K562 (cell line): Measurements from ENCODE around the gene ZSCAN2. TPM values are rescaled to one million over a fixed set of nuclear protein-coding genes. Genes with fewer than 3 reads are reported as not detected.

ENCODE experiments used
- ATAC-seq: fragments of 200-7000 bp; cut with Tn5 transposase; 3 replicates; pipeline ENCODE4 v1.9.1; 2020; ENCODE audit warnings: moderate library complexity
- BruUV-seq: library from RNA; stranded (reverse); fragments of 400-500 nt; replicated peaks from 2 replicates; lab custom pipeline; 2021; lab: Mats Ljungman, UMichigan
- CTCF ChIA-PET: fragments of 300-600 bp; formaldehyde crosslinking; extraction: SDS; loops from one replicate; lab custom pipeline; 2021; ENCODE audit warnings: low intra/inter-chr PET ratio; lab: Yijun Ruan, JAX
- POLR2A ChIA-PET: fragments of 300-600, 350-650 bp; sonication (Branson Sonifier 250); formaldehyde crosslinking; extraction: SDS; loops from one replicate; lab custom pipeline; 2021; ENCODE audit warnings: antibody characterized with exemption, inconsistent platforms; lab: Yijun Ruan, JAX
- DNase-seq, 4 experiments: peaks; one replicate each; pipeline versions ENCODE4 v3.0.0 to v3.0.0-alpha.2; 2011 to 2018; ENCODE audit warnings: low spot score in 3 of 4, mixed read lengths in 3 of 4; ENCODE audit errors: extremely low read depth in 1 of 4
- FAIRE-seq: peaks from 2 replicates; lab custom pipeline; 2011; peaks lifted over from hg19 to GRCh38; lab: Jason Lieb, UNC
- H2AFZ ChIP-seq: 2 replicates; pipeline ENCODE4 v1.6.0; 2011; ENCODE audit warnings: low read depth, low read length, control low read depth, inconsistent platforms
- H3K27ac ChIP-seq: fragments of 200-600 bp; 3 replicates; pipeline ENCODE4 v1.8.0; 2011; ENCODE audit warnings: low read depth, mild to moderate bottlenecking, control low read depth, inconsistent platforms, low read length, moderate library complexity, mixed read lengths; ENCODE audit errors: extremely low read depth
- H3K27me3 ChIP-seq, 2 experiments: fragments of 300-600 bp in 1 of 2; 2 replicates in 1 of 2; 3 replicates in 1 of 2; pipeline versions ENCODE4 v1.6.0 to v1.8.0; 2011; ENCODE audit warnings: inconsistent platforms in 2 of 2, low read length in 2 of 2, mild to moderate bottlenecking in 1 of 2, mixed read lengths in 1 of 2, moderate library complexity in 1 of 2; ENCODE audit not compliant: control insufficient read depth in 2 of 2, insufficient read depth in 2 of 2
- H3K36me3 ChIP-seq: fragments of 300-600 bp; 3 replicates; pipeline ENCODE4 v1.8.0; 2011; ENCODE audit warnings: mild to moderate bottlenecking, low read length, inconsistent platforms; ENCODE audit not compliant: control insufficient read depth, insufficient read depth
- H3K4me1 ChIP-seq, 2 experiments: fragments of 200-600 bp in 1 of 2; replicated peaks in 1 of 2; 2 replicates in 1 of 2; 3 replicates in 1 of 2; pipeline versions ENCODE4 v1.5.1 to v1.8.0; 2011; ENCODE audit warnings: inconsistent platforms in 2 of 2, low read length in 2 of 2, mild to moderate bottlenecking in 1 of 2, mixed read lengths in 1 of 2, moderate library complexity in 1 of 2; ENCODE audit not compliant: control insufficient read depth in 2 of 2, insufficient read depth in 2 of 2
- H3K4me2 ChIP-seq: 2 replicates; pipeline ENCODE4 v1.6.1; 2011; ENCODE audit warnings: low read length, control low read depth, inconsistent platforms, mixed read lengths; ENCODE audit not compliant: insufficient read depth
- H3K4me3 ChIP-seq: fragments of 200-600 bp; sonication (generic), shearing (Covaris generic); 2 replicates; pipeline ENCODE4 v1.5.1; 2016; ENCODE audit warnings: control low read depth, inconsistent platforms
- H3K79me2 ChIP-seq: fragments of 200-600 bp; 3 replicates; pipeline ENCODE4 v1.8.0; 2011; ENCODE audit warnings: low read length, inconsistent platforms; ENCODE audit not compliant: control insufficient read depth, insufficient read depth
- H3K9ac ChIP-seq, 2 experiments: 2 replicates each; pipeline versions ENCODE4 v1.6.0 to v1.6.1; 2011; ENCODE audit warnings: low read depth in 2 of 2, low read length in 2 of 2, control low read depth in 1 of 2, inconsistent platforms in 1 of 2, mild to moderate bottlenecking in 1 of 2, mixed read lengths in 1 of 2; ENCODE audit not compliant: insufficient read depth in 1 of 2
- H3K9me1 ChIP-seq: one replicate; pipeline ENCODE4 v1.6.0; 2011; ENCODE audit warnings: inconsistent platforms, mild to moderate bottlenecking, low read length, moderate library complexity; ENCODE audit not compliant: control insufficient read depth, insufficient read depth
- H3K9me3 ChIP-seq: replicated peaks from 2 replicates; pipeline ENCODE4 v1.5.1; 2011; ENCODE audit warnings: low read depth, low read length, inconsistent platforms; ENCODE audit not compliant: control insufficient read depth, insufficient read depth
- H4K20me1 ChIP-seq: replicated peaks from 2 replicates; pipeline ENCODE4 v1.6.1; 2011; ENCODE audit warnings: low read length, inconsistent platforms, mixed read lengths; ENCODE audit not compliant: control insufficient read depth, insufficient read depth
- CCAR2 ChIP-seq: fragments of 200-400 bp; formaldehyde crosslinking; IDR thresholded peaks from 2 replicates; pipeline ENCODE4 v1.6.1; 2017; ENCODE audit warnings: mild to moderate bottlenecking, low read depth, low read length
- CXXC5 ChIP-seq: fragments of 250-450 bp; sonication (Bioruptor Pico); IDR thresholded peaks from 2 replicates; pipeline ENCODE4 v1.8.0; 2022; ENCODE audit warnings: inconsistent platforms, mild to moderate bottlenecking, moderate library complexity
- E4F1 ChIP-seq: fragments of 250-450 bp; sonication (Bioruptor Pico); IDR thresholded peaks from 2 replicates; pipeline ENCODE4 v1.5.0; 2021; ENCODE audit warnings: mild to moderate bottlenecking, borderline replicate concordance
- GTF2B ChIP-seq: IDR thresholded peaks from 2 replicates; pipeline ENCODE4 v1.6.1; 2011; ENCODE audit not compliant: insufficient read length; ENCODE audit errors: extremely low read depth
- NELFE ChIP-seq: IDR thresholded peaks from 2 replicates; pipeline ENCODE4 v1.6.1; 2011; ENCODE audit warnings: mild to moderate bottlenecking; ENCODE audit not compliant: insufficient read depth, insufficient read length
- whole genome bisulfite sequencing: fragments of 100-300 bp; shearing (Covaris generic); methylation state at CpG from one replicate; pipeline ENCODE4 v1.1.6; 2016; ENCODE audit warnings: low coverage, mixed read lengths; ENCODE audit not compliant: insufficient coverage; ENCODE audit errors: missing lambda C conversion rate; 5-methylcytosine and 5-hydroxymethylcytosine counted together
- in situ Hi-C: fragments of 300-500 bp; cut with MboI; formaldehyde crosslinking; loops from 4 replicates; pipeline ENCODE4 v1.15.0; 2018; ENCODE audit warnings: inconsistent platforms, mixed read lengths
- intact Hi-C: fragments of 100-400 bp; cut with micrococcal nuclease; formaldehyde crosslinking; loops from 2 replicates; pipeline ENCODE4 v1.14.2; 2022
- polyA plus RNA-seq, 8 experiments: library from polyadenylated mRNA; depleted of rRNA in 4 of 8; stranded (reverse) in 5 of 8; unstranded in 3 of 8; fragments of >200 nt; fragmentation: Nextera tagmentation in 2 of 8; fragmentation: Illumina TruSeq in 1 of 8; extraction: Ambion mirVana in 2 of 8; extraction: Trizol in 1 of 8; gene quantifications; 2 replicates each; pipeline versions ENCODE4 v1.2.1 to v1.2.3, GENCODE V29; 2011 to 2014; ENCODE audit warnings: inconsistent platforms in 1 of 8, missing spikeins in 1 of 8
- total RNA-seq, 7 experiments: library from RNA; depleted of rRNA in 6 of 7; stranded (reverse); fragments of >200 nt in 6 of 7; fragmentation: Illumina TruSeq in 2 of 7; extraction: Trizol in 2 of 7; gene quantifications; 2 replicates each; pipeline versions ENCODE4 v1.2.1 to v1.2.3, GENCODE V29; 2011 to 2021; ENCODE audit warnings: low replicate concordance in 1 of 7
- TF ChIP-seq, protein P1 (sequence below): sonication (generic); formaldehyde crosslinking; IDR thresholded peaks from 2 replicates; pipeline ENCODE4 v1.8.1; 2023; ENCODE audit warnings: mild to moderate bottlenecking, missing genetic modification reagents
- TF ChIP-seq, protein P2 (sequence below), 3 experiments: IDR thresholded peaks in 2 of 3; conservative IDR thresholded peaks in 1 of 3; 2 replicates each; pipeline ENCODE4 v1.5.1; 2011 to 2012; ENCODE audit warnings: low read length in 3 of 3, mild to moderate bottlenecking in 3 of 3, control low read depth in 2 of 3, improper control_type of control experiment in 1 of 3, inconsistent platforms in 1 of 3, low read depth in 1 of 3, mixed read lengths in 1 of 3, moderate library complexity in 1 of 3; ENCODE audit not compliant: insufficient read depth in 2 of 3

ZSCAN2 gene
- total and polyA plus RNA-seq, 9 of the 15 experiments (the other 6 are each of a cell fraction or from before 2014, with no cell fraction given): 1.7 to 14.2 (median 6.6) TPM

- TF ChIP-seq E4F1 (CRISPR knock-in tag) (no peak), CXXC5 (CRISPR knock-in tag) (no peak), CCAR2 (no peak)
- TF ChIP-seq, protein P1, sequence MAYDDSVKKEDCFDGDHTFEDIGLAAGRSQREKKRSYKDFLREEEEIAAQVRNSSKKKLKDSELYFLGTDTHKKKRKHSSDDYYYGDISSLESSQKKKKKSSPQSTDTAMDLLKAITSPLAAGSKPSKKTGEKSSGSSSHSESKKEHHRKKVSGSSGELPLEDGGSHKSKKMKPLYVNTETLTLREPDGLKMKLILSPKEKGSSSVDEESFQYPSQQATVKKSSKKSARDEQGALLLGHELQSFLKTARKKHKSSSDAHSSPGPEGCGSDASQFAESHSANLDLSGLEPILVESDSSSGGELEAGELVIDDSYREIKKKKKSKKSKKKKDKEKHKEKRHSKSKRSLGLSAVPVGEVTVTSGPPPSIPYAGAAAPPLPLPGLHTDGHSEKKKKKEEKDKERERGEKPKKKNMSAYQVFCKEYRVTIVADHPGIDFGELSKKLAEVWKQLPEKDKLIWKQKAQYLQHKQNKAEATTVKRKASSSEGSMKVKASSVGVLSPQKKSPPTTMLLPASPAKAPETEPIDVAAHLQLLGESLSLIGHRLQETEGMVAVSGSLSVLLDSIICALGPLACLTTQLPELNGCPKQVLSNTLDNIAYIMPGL (CRISPR knock-in tag): no peak
Measured at GRCh38 chr15:84611631-84612030, 10.8 kb downstream of the ZSCAN2 start (continued).

DNA sequence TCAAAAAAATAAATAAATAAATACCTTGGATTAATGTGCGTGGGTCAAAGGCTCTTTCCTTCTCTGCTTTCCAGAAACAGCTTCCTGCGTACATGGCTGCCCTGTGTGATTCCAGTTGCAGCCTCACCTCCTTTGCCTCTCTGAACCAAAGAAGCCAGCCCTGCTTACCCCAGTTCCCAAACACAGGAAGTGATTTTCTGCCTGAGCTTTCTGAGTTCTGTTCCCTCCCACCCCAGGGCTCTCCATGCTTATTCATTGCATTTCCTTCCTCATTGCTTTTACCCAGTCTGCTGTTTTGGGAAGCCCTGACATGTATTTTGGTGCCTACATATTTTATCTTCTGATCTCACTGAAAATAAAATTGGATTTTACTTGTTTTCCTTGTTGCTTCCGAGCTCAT, 15.4 kb downstream of the ZSCAN2 start:
- ATAC-seq (peak; percentile 42), DNase-seq (no peak), FAIRE-seq (no peak)
- in situ Hi-C loops: no loop called here
- intact Hi-C loops: no loop called here
- Histone ChIP-seq H3K4me1 (peaks cover 13 to 19% of the 10 kb centered on the region in 2 experiments; a peak in 4 of 5 replicates), H3K9me1 (no peaks in the 10 kb centered on the region), H3K9me3 (peaks cover 13% of the 10 kb centered on the region), H3K4me2 (no peak overlapping the region), H3K36me3 (peaks cover 7% of the 10 kb centered on the region; the same call in 2 of the 3 replicates), H4K20me1 (no peaks in the 10 kb centered on the region), H3K79me2 (no peaks in the 10 kb centered on the region), H3K27ac (no peak overlapping the region; the same call in 2 of the 3 replicates), H3K9ac (no peak overlapping the region), H3K27me3 (no peaks in the 10 kb centered on the region), H3K4me3 (no peak overlapping the region), H2AFZ (peak overlapping the region; percentile 19; the same call in 1 of the 2 replicates)
- ChIA-PET CTCF (no interaction called here), POLR2A (interaction anchor here (0.6 to 2.1 kb wide), 4 partner anchors 9 to 16 kb away, joined by 3 to 7 read pairs (median 5); no protein-coding TSS in a partner anchor)
- 84% methylated on average over 3 of the region's 3 CpGs for WGBS
- BruUV-seq: no TSS peak
- TF ChIP-seq GTF2B (no peak), NELFE (no peak)
- TF ChIP-seq, protein P2, sequence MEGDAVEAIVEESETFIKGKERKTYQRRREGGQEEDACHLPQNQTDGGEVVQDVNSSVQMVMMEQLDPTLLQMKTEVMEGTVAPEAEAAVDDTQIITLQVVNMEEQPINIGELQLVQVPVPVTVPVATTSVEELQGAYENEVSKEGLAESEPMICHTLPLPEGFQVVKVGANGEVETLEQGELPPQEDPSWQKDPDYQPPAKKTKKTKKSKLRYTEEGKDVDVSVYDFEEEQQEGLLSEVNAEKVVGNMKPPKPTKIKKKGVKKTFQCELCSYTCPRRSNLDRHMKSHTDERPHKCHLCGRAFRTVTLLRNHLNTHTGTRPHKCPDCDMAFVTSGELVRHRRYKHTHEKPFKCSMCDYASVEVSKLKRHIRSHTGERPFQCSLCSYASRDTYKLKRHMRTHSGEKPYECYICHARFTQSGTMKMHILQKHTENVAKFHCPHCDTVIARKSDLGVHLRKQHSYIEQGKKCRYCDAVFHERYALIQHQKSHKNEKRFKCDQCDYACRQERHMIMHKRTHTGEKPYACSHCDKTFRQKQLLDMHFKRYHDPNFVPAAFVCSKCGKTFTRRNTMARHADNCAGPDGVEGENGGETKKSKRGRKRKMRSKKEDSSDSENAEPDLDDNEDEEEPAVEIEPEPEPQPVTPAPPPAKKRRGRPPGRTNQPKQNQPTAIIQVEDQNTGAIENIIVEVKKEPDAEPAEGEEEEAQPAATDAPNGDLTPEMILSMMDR (IDR thresholded peaks at IDR 0.05 in 2 of 3, conservative IDR thresholded peaks at IDR 0.05 in 1 of 3; ENCODE audit: insufficient read depth in 2 of 3, low read depth in 1 of 3, low read length in 3 of 3): no peak
